Measurements from ENCODE around the gene NOL3. TPM values are rescaled to one million over a fixed set of nuclear protein-coding genes. Genes with fewer than 3 reads are reported as not detected.

NOL3 gene
- total and polyA plus RNA-seq, 8 donors: 11.4 to 492 (median 35.3) TPM

DNA sequence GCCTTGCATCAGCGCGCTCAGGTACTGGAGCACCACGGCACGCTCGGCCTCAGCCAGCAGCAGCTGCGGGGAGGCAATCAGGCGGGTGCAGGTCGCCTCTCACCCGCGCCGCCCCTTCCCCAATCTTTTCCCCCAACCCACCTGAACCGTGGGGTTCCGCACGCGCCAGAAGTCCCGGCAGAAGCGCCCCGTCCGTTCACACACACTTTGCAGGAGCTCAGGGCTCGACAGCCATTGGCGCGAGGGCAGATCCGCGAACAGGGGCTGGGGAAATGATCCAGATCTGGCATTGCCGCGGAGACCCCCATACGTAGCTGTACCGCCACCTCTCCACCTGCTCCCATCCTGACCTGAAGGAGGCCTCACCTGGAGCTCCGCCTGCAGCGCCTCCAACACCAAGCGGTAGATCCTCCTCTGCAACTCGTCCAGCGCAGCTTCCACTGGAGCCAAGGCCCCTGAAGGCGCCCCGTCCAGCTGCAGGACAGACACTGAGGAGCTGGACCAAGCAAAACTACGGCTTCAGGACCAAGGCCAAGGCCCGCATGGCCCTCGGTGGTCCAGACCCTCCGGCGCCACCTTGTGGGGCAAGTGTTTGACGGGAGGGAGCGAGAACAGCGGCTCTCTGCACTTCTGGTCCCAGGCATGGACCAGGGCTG, 14.8 kb downstream of the NOL3 start:
- peaks cover 0 to 4% (median 0%) of the 10 kb centered on the region in 3 donors for H3K27me3 ChIP-seq
- intact Hi-C loops (cut with DNase I; ENCODE audit: low total_unique reads): no loop called here
- WGBS, 5 donors: 10 to 26% (median 11%) methylated on average over 18 to 43 of the region's 43 CpGs
- peak overlapping the region; percentile 54 to 78 (median 59) for H3K4me3 ChIP-seq
- TF ChIP-seq POLR2A (IDR thresholded peaks at IDR 0.05) (no peak), POLR2AphosphoS5 (IDR thresholded peaks at IDR 0.05) (peak; percentile 21 to 84 (median 52)), EP300 (IDR thresholded peaks at IDR 0.05) (no peak)
- TF ChIP-seq, protein P1, sequence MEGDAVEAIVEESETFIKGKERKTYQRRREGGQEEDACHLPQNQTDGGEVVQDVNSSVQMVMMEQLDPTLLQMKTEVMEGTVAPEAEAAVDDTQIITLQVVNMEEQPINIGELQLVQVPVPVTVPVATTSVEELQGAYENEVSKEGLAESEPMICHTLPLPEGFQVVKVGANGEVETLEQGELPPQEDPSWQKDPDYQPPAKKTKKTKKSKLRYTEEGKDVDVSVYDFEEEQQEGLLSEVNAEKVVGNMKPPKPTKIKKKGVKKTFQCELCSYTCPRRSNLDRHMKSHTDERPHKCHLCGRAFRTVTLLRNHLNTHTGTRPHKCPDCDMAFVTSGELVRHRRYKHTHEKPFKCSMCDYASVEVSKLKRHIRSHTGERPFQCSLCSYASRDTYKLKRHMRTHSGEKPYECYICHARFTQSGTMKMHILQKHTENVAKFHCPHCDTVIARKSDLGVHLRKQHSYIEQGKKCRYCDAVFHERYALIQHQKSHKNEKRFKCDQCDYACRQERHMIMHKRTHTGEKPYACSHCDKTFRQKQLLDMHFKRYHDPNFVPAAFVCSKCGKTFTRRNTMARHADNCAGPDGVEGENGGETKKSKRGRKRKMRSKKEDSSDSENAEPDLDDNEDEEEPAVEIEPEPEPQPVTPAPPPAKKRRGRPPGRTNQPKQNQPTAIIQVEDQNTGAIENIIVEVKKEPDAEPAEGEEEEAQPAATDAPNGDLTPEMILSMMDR (IDR thresholded peaks at IDR 0.05): peak in 5 of 7 experiments; percentile 61 to 83 (median 77)
- peak overlapping the region in 3 of 5 donors; percentile 95 to 97 (median 96) for H3K27ac ChIP-seq
- DNase-seq: peak; percentile 95 to 96
- no peaks in the 10 kb centered on the region for H3K9me3 ChIP-seq
- peaks cover 22 to 55% (median 38%) of the 10 kb centered on the region in 4 donors for H3K4me1 ChIP-seq
- no peaks in the 10 kb centered on the region for H3K36me3 ChIP-seq

DNA sequence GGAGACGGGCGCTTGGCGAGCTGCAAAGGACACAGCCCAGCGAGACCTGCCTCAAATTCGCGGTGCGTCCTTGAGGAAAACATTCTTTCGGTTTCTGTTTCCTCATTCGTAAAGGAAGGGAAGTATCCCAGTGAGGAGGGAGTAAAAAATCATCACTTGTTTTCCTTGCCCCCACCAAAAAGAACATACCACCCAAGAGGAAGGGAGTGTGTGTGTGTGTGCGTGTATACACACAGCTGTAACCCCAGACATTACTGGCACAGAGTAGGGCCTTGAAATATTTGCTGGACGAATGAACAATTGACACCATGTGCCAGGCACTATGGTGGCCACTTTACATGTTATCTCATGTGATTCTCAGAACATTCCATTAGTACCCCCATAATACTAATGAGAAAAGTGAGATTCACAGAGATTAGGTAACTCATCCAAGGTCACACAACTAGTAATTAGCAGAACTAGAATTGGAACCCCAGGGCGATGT, 15.4 kb downstream of the NOL3 start:
- Histone ChIP-seq H3K4me3 (peak overlapping the region; percentile 54 to 78 (median 59)), H3K4me1 (peaks cover 22 to 54% (median 37%) of the 10 kb centered on the region in 4 donors), H3K27me3 (peaks cover 0 to 4% (median 0%) of the 10 kb centered on the region in 3 donors), H3K36me3 (no peaks in the 10 kb centered on the region), H3K27ac (no peak overlapping the region), H3K9me3 (no peaks in the 10 kb centered on the region)
- 9 to 12% (median 10%) methylated on average over 12 of the region's 12 CpGs for WGBS, 5 donors
- no peak for DNase-seq
- no peak for TF ChIP-seq POLR2AphosphoS5 (IDR thresholded peaks at IDR 0.05)
- TF ChIP-seq, protein P1 (IDR thresholded peaks at IDR 0.05): peak in 1 of 7 experiments; percentile 11
- TF ChIP-seq EP300 (IDR thresholded peaks at IDR 0.05): no peak
- intact Hi-C loops (cut with DNase I; ENCODE audit: low total_unique reads): no loop called here

DNA sequence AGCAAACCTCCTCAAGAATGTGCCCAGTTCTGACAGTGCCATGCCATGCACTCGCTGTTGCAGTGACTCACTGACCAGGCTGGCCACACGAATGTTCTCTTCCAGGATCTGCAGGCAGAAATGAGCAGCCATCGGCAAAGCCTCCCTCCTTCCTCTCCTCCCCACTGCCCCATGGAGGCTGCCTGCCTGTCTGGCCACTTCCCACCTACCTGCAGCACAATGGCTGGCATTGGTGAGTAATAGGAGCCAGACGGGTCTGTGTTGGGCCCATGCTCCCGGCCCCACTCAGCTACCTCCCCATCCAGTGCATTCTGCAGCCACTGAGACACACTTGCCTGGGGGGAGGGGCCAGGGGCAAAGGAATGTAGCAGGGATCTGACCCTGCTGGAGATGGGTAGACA, 16.2 kb downstream of the NOL3 start:
- no peak overlapping the region for H3K4me3 ChIP-seq
- intact Hi-C loops (cut with DNase I; ENCODE audit: low total_unique reads): no loop called here
- H3K27ac ChIP-seq: no peak overlapping the region
- TF ChIP-seq, protein P1 (IDR thresholded peaks at IDR 0.05): no peak
- 38 to 64% (median 51%) methylated on average over 4 to 5 of the region's 5 CpGs for WGBS, 5 donors
- H3K27me3 ChIP-seq: peaks cover 0 to 4% (median 0%) of the 10 kb centered on the region in 3 donors
- no peaks in the 10 kb centered on the region for H3K9me3 ChIP-seq
- DNase-seq: no peak
- H3K36me3 ChIP-seq: no peaks in the 10 kb centered on the region
- H3K4me1 ChIP-seq: peaks cover 28 to 52% (median 36%) of the 10 kb centered on the region in 4 donors

DNA sequence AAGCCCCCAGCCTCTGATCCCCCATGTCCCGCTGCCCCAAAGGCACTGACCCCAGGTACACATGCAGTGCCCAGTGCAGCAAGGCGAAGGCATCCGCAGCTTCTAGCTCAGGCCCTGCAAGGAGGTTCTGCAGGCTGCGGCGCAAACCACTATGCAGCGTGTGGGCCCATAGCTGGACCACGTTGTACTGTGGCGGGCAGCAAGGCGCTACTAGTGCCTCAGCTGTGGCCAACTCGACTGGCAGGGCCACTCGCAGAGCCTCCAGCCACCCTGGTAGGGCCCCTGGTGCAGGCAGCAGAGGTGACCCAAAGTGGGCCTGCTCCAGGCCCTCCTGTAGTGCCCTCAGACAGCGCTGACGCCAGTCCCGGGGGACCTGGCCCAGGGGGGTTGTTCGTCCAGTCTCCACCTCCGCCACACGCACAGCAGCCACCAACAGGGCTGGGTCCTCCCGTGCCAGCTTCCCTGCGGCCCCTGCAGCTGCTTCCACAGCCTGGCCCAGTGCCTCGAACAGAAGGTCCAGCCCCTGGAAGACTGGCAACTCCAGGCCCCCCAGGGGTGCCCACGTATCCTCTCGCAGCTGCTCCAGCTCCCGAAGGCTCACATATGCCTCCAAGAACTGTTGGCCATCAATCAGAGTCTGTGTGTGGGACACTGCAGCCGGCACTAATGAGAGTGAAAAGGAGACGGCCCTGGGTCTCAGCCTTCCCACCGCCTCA, 17.0 kb downstream of the NOL3 start:
- 79 to 93% (median 88%) methylated on average over 8 to 26 of the region's 26 CpGs for WGBS, 5 donors
- intact Hi-C loops (cut with DNase I; ENCODE audit: low total_unique reads): no loop called here
- no peak for TF ChIP-seq POLR2A (IDR thresholded peaks at IDR 0.05)
- no peak for TF ChIP-seq EP300 (IDR thresholded peaks at IDR 0.05)
- TF ChIP-seq POLR2AphosphoS5 (IDR thresholded peaks at IDR 0.05): no peak
- TF ChIP-seq, protein P1 (IDR thresholded peaks at IDR 0.05): no peak

More for the DNA sequence above, 17.0 kb downstream of the NOL3 start:
- H3K9me3 ChIP-seq: no peaks in the 10 kb centered on the region
- peaks cover 31 to 47% (median 37%) of the 10 kb centered on the region in 4 donors for H3K4me1 ChIP-seq
- H3K36me3 ChIP-seq: no peaks in the 10 kb centered on the region
- no peak overlapping the region for H3K27ac ChIP-seq
- no peak overlapping the region for H3K4me3 ChIP-seq
- no peak for DNase-seq
- peaks cover 0 to 4% (median 0%) of the 10 kb centered on the region in 3 donors for H3K27me3 ChIP-seq
